HepG2 (cell line): ENCODE measurements around the gene GSDMA. TPM values are rescaled to one million over a fixed set of nuclear protein-coding genes. Genes with fewer than 3 reads are reported as not detected.

Experiments used
- ATF6 ChIP-seq: sonication (generic); formaldehyde crosslinking; conservative IDR thresholded peaks from 2 replicates; pipeline ENCODE4 v1.4.0; 2020; ENCODE audit warnings: missing genetic modification reagents
- CCAR2 ChIP-seq: fragments of 200-400 bp; formaldehyde crosslinking; optimal IDR thresholded peaks from 2 replicates; pipeline ENCODE3; 2018; ENCODE audit warnings: low read depth, mild to moderate bottlenecking, low read length, moderate library complexity
- CEBPB ChIP-seq: IDR thresholded peaks from 2 replicates; pipeline ENCODE4 v1.6.1; 2011; ENCODE audit warnings: low read depth, low read length, improper control_type of control experiment, borderline replicate concordance
- ISL2 ChIP-seq: sonication (generic); formaldehyde crosslinking; IDR thresholded peaks from 2 replicates; pipeline ENCODE4 v1.5.0; 2020; ENCODE audit warnings: missing genetic modification reagents
- KDM4B ChIP-seq: sonication (generic); formaldehyde crosslinking; IDR thresholded peaks from 2 replicates; pipeline ENCODE4 v1.4.0; 2020; ENCODE audit warnings: missing genetic modification reagents
- KLF12 ChIP-seq: sonication (generic); formaldehyde crosslinking; IDR thresholded peaks from 2 replicates; pipeline ENCODE4 v1.4.0; 2020; ENCODE audit warnings: missing genetic modification reagents, borderline replicate concordance
- NR2F6 ChIP-seq, 2 experiments: IDR thresholded peaks; 2 replicates each; pipeline ENCODE4 v1.6.1; 2016; ENCODE audit warnings: antibody characterized with exemption in 1 of 2, mild to moderate bottlenecking in 1 of 2
- RFXAP ChIP-seq: sonication (generic); formaldehyde crosslinking; IDR thresholded peaks from 2 replicates; pipeline ENCODE4 v1.4.0; 2020; ENCODE audit warnings: missing genetic modification reagents, borderline replicate concordance
- U2AF2 ChIP-seq: fragments of 200-400 bp; formaldehyde crosslinking; IDR thresholded peaks from 2 replicates; pipeline ENCODE4 v1.6.1; 2017; ENCODE audit warnings: low read depth, mild to moderate bottlenecking, low read length
- ZNF263 ChIP-seq: sonication (generic); formaldehyde crosslinking; IDR thresholded peaks from 2 replicates; pipeline ENCODE4 v1.4.0; 2020; ENCODE audit warnings: missing genetic modification reagents
- ZNF577 ChIP-seq: sonication (generic); formaldehyde crosslinking; IDR thresholded peaks from 2 replicates; pipeline ENCODE4 v1.4.0; 2020; ENCODE audit warnings: mild to moderate bottlenecking, low read depth, missing genetic modification reagents, borderline replicate concordance
- ZNF691 ChIP-seq: sonication (generic); formaldehyde crosslinking; IDR thresholded peaks from 2 replicates; pipeline ENCODE4 v1.4.0; 2020; ENCODE audit warnings: missing genetic modification reagents, low read depth, mild to moderate bottlenecking, borderline replicate concordance
- polyA plus RNA-seq, 8 experiments: library from polyadenylated mRNA; depleted of rRNA in 3 of 8; stranded (reverse) in 7 of 8; unstranded in 1 of 8; fragments of >200 nt; fragmentation: Illumina TruSeq in 4 of 8; extraction: Trizol in 4 of 8; gene quantifications; 2 replicates each; pipeline versions ENCODE4 v1.2.1 to v1.2.3, GENCODE V29; 2011 to 2016; ENCODE audit warnings: low read depth in 4 of 8, missing spikeins in 1 of 8, mixed read lengths in 1 of 8; ENCODE audit not compliant: insufficient read depth in 1 of 8
- total RNA-seq, 5 experiments: library from RNA; depleted of rRNA; stranded (reverse); fragments of >200 nt; fragmentation: Illumina TruSeq; extraction: Trizol; gene quantifications; 2 replicates each; pipeline ENCODE4 v1.2.3, GENCODE V29; 2016; ENCODE audit warnings: low read depth in 1 of 5
- TF ChIP-seq, protein P1 (sequence below): IDR thresholded peaks from 2 replicates; pipeline ENCODE4 v1.6.1; 2012; ENCODE audit warnings: low read length, improper control_type of control experiment
- TF ChIP-seq, protein P2 (sequence below): sonication (generic); formaldehyde crosslinking; IDR thresholded peaks from 2 replicates; pipeline ENCODE4 v1.5.1; 2020; ENCODE audit warnings: mild to moderate bottlenecking, missing genetic modification reagents, moderate library complexity
- TF ChIP-seq, protein P3 (sequence below): sonication (generic); formaldehyde crosslinking; IDR thresholded peaks from 2 replicates; pipeline ENCODE4 v1.5.1; 2020; ENCODE audit warnings: missing genetic modification reagents, mild to moderate bottlenecking, borderline replicate concordance

The GSDMA gene
- total and polyA plus RNA-seq, 2 of the 13 experiments (the other 11 are each of a cell fraction or from before 2014, with no cell fraction given), result not detected

DNA sequence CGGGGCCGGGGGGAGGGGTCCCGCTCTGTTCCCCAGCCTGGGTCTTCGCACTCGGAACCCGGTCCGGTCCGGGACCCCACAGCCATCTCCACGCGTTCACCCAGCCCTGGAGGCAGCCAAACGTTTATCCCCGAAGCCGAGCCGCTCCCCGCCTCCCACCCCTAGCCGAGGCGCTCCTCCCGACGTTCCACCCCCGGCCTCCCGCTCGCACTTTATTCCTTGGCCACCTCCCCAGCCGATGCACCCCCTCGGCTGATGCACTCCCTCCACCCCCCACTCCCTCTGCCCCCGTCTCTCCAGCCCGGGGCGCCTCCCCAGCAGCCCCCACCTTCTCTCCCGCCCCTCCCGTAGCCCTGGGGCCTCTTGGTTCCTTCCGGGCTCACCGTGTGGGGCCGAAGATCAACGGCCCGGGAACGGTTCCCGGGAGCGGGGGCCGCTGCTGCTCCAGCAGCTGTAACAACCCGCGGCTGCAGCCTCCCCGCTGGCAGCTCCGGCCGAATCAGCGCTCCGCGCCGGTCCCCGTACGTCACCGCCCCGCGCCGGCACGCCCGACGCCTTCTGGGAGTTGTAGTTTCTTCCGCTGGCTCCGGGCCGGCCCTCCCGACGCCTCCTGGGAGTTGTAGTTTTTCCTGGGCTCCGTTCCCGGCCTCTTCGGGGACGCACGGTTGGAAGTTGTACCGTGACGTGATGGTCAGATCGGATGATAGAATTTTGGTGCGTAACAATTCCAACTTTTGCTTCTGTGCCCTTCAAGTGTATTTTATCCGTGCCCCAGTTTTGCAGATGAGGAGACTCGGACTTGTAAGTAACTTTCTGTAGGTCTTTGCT, 35.5 kb upstream of the GSDMA start, which contains the start of the genes LRRC3C and ORMDL3 (continued):
- TF ChIP-seq, protein P1, sequence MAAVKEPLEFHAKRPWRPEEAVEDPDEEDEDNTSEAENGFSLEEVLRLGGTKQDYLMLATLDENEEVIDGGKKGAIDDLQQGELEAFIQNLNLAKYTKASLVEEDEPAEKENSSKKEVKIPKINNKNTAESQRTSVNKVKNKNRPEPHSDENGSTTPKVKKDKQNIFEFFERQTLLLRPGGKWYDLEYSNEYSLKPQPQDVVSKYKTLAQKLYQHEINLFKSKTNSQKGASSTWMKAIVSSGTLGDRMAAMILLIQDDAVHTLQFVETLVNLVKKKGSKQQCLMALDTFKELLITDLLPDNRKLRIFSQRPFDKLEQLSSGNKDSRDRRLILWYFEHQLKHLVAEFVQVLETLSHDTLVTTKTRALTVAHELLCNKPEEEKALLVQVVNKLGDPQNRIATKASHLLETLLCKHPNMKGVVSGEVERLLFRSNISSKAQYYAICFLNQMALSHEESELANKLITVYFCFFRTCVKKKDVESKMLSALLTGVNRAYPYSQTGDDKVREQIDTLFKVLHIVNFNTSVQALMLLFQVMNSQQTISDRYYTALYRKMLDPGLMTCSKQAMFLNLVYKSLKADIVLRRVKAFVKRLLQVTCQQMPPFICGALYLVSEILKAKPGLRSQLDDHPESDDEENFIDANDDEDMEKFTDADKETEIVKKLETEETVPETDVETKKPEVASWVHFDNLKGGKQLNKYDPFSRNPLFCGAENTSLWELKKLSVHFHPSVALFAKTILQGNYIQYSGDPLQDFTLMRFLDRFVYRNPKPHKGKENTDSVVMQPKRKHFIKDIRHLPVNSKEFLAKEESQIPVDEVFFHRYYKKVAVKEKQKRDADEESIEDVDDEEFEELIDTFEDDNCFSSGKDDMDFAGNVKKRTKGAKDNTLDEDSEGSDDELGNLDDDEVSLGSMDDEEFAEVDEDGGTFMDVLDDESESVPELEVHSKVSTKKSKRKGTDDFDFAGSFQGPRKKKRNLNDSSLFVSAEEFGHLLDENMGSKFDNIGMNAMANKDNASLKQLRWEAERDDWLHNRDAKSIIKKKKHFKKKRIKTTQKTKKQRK, result no peak
- TF ChIP-seq, protein P2, sequence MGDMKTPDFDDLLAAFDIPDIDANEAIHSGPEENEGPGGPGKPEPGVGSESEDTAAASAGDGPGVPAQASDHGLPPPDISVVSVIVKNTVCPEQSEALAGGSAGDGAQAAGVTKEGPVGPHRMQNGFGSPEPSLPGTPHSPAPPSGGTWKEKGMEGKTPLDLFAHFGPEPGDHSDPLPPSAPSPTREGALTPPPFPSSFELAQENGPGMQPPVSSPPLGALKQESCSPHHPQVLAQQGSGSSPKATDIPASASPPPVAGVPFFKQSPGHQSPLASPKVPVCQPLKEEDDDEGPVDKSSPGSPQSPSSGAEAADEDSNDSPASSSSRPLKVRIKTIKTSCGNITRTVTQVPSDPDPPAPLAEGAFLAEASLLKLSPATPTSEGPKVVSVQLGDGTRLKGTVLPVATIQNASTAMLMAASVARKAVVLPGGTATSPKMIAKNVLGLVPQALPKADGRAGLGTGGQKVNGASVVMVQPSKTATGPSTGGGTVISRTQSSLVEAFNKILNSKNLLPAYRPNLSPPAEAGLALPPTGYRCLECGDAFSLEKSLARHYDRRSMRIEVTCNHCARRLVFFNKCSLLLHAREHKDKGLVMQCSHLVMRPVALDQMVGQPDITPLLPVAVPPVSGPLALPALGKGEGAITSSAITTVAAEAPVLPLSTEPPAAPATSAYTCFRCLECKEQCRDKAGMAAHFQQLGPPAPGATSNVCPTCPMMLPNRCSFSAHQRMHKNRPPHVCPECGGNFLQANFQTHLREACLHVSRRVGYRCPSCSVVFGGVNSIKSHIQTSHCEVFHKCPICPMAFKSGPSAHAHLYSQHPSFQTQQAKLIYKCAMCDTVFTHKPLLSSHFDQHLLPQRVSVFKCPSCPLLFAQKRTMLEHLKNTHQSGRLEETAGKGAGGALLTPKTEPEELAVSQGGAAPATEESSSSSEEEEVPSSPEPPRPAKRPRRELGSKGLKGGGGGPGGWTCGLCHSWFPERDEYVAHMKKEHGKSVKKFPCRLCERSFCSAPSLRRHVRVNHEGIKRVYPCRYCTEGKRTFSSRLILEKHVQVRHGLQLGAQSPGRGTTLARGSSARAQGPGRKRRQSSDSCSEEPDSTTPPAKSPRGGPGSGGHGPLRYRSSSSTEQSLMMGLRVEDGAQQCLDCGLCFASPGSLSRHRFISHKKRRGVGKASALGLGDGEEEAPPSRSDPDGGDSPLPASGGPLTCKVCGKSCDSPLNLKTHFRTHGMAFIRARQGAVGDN (CRISPR knock-in tag), result peak; percentile 59
- peak; percentile 30; the same call in 1 of the 2 replicates for TF ChIP-seq NR2F6 (IDR thresholded peaks at IDR 0.05)
- 0 out of 2 replicates have a peak, but pooled peaks have one; percentile 36 for TF ChIP-seq NR2F6 (CRISPR knock-in tag; IDR thresholded peaks at IDR 0.05)
- TF ChIP-seq ZNF691 (CRISPR knock-in tag), result no peak
- TF ChIP-seq KDM4B (CRISPR knock-in tag), result peak; percentile 56; the same call in 1 of the 2 replicates
- 0 out of 2 replicates have a peak, but pooled peaks have one; percentile 47 for TF ChIP-seq ISL2 (CRISPR knock-in tag)
- TF ChIP-seq, protein P3, sequence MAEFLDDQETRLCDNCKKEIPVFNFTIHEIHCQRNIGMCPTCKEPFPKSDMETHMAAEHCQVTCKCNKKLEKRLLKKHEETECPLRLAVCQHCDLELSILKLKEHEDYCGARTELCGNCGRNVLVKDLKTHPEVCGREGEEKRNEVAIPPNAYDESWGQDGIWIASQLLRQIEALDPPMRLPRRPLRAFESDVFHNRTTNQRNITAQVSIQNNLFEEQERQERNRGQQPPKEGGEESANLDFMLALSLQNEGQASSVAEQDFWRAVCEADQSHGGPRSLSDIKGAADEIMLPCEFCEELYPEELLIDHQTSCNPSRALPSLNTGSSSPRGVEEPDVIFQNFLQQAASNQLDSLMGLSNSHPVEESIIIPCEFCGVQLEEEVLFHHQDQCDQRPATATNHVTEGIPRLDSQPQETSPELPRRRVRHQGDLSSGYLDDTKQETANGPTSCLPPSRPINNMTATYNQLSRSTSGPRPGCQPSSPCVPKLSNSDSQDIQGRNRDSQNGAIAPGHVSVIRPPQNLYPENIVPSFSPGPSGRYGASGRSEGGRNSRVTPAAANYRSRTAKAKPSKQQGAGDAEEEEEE, result no peak; the same call in 1 of the 2 replicates
- TF ChIP-seq CEBPB, result no peak
- TF ChIP-seq ZNF577 (CRISPR knock-in tag), result no peak
- TF ChIP-seq CCAR2, result no peak
- TF ChIP-seq RFXAP (CRISPR knock-in tag), result peak; percentile 94
- TF ChIP-seq ATF6 (CRISPR knock-in tag), result no peak; the same call in none of the 2 replicates
- TF ChIP-seq ZNF263, result peak; percentile 8
- no peak for TF ChIP-seq U2AF2
- peak; percentile 48; the same call in 1 of the 2 replicates for TF ChIP-seq KLF12 (CRISPR knock-in tag)
